Hematopoietic multipotent progenitor cell treated with erythropoietin and hydrocortisone succinate and interleukin-3 and kit ligand, for 4 days (in vitro differentiated cells): ENCODE measurements around the gene IKZF2.

ENCODE experiments used
- DNase-seq: peaks from one replicate; pipeline ENCODE4 v3.0.0-alpha.2; 2015

IKZF2 gene

GRCh38 chr2:213152065-213152794, 818 bp upstream of the IKZF2 start:
- peak; percentile 76 for DNase-seq

- peak; percentile 43 for DNase-seq
These were observed 906 bp downstream of the IKZF2 start for GRCh38 chr2:213150315-213151097.

GRCh38 chr2:213149949-213150314, 1.5 kb downstream of the IKZF2 start:
- DNase-seq, result no peak

- DNase-seq, result peak; percentile 54
These were observed 2.0 kb downstream of the IKZF2 start for GRCh38 chr2:213149294-213149875.

GRCh38 chr2:213148572-213149261, 2.7 kb downstream of the IKZF2 start:
- peak; percentile 60 for DNase-seq

GRCh38 chr2:213147538-213147937, 3.9 kb downstream of the IKZF2 start:
- DNase-seq, result peak; percentile 63

GRCh38 chr2:213145715-213146242, 5.6 kb downstream of the IKZF2 start:
- DNase-seq, result peak; percentile 43

GRCh38 chr2:213137064-213137463, 14.3 kb downstream of the IKZF2 start:
- DNase-seq, result no peak

GRCh38 chr2:213129311-213129710, 22.1 kb downstream of the IKZF2 start:
- DNase-seq, result peak; percentile 57

GRCh38 chr2:213125646-213126347, 25.6 kb downstream of the IKZF2 start:
- peak; percentile 79 for DNase-seq

- no peak for DNase-seq
These were observed 28.7 kb downstream of the IKZF2 start for GRCh38 chr2:213122725-213123124.

- DNase-seq, result peak; percentile 69
These were observed 29.7 kb downstream of the IKZF2 start for GRCh38 chr2:213121690-213122089.

- peak; percentile 77 for DNase-seq
These were observed 32.2 kb downstream of the IKZF2 start for GRCh38 chr2:213119061-213119809.

- no peak for DNase-seq
These were observed 43.1 kb downstream of the IKZF2 start for GRCh38 chr2:213108308-213108707.

- no peak for DNase-seq
These were observed 43.7 kb downstream of the IKZF2 start for GRCh38 chr2:213107728-213108127.

- DNase-seq, result no peak
These were observed 46.2 kb downstream of the IKZF2 start for GRCh38 chr2:213105212-213105611.

- DNase-seq, result no peak
These were observed 46.6 kb downstream of the IKZF2 start for GRCh38 chr2:213104903-213105202.

GRCh38 chr2:213104092-213104902, 47.1 kb downstream of the IKZF2 start:
- DNase-seq, result peak; percentile 71

GRCh38 chr2:213101692-213102460, 49.5 kb downstream of the IKZF2 start:
- DNase-seq, result peak; percentile 28

GRCh38 chr2:213101109-213101508, 50.3 kb downstream of the IKZF2 start:
- no peak for DNase-seq
